AG04449 (cell line): ENCODE results near the gene TCHHL1.
A peak's percentile ranks its signal among the peaks of the same experiment; 100 is the strongest.

Experiments used
- CTCF ChIA-PET: fragments of 350-600 bp; formaldehyde crosslinking; extraction: SDS; loops from one replicate; lab custom pipeline; 2021; ENCODE audit warnings: antibody characterized with exemption; lab: Yijun Ruan, JAX
- POLR2A ChIA-PET: fragments of 400-600, 350-600 bp; formaldehyde crosslinking; extraction: SDS; loops from one replicate; lab custom pipeline; 2020; ENCODE audit warnings: antibody characterized with exemption, inconsistent platforms; lab: Yijun Ruan, JAX
- DNase-seq: peaks from one replicate; pipeline ENCODE4 v3.0.0-alpha.2; 2010; ENCODE audit warnings: low read depth, low spot score
- H3K4me3 ChIP-seq: 2 replicates; pipeline ENCODE4 v1.5.1; 2011; ENCODE audit warnings: low read depth, mild to moderate bottlenecking, control low read depth, low read length
- CTCF ChIP-seq: IDR thresholded peaks from one replicate; pipeline ENCODE4 v1.5.1; 2011; ENCODE audit warnings: mild to moderate bottlenecking, moderate library complexity, low read length, control low read depth, inconsistent platforms; ENCODE audit not compliant: insufficient read depth; ENCODE audit errors: missing control alignments

Gene TCHHL1

GRCh38 chr1:152115344-152115743, 26.5 kb upstream of the TCHHL1 start, which contains the start of gene TCHH:
TCHH (minus strand) TSS chr1:152115444; CDS start chr1:152114080, 1,364 bp downstream.
- TF ChIP-seq CTCF, result no peak
- no peak for DNase-seq
- CTCF ChIA-PET, result no interaction called here
- H3K4me3 ChIP-seq, result no peak within 1 kb of the TSS
- POLR2A ChIA-PET, result no interaction called here

- H3K4me3 ChIP-seq, result peak overlapping the region; percentile 51
- ChIA-PET CTCF (interaction anchor here (1.0 to 4.1 kb wide), 4 partner anchors 29 to 73 kb away, joined by 3 to 18 read pairs (median 3); no protein-coding TSS in a partner anchor), POLR2A (no interaction called here)
- TF ChIP-seq CTCF, result no peak
- DNase-seq, result no peak
These were observed 24.1 kb upstream of the TCHHL1 start for GRCh38 chr1:152112885-152113432.

GRCh38 chr1:152112101-152112884, 23.4 kb upstream of the TCHHL1 start:
- no peak for DNase-seq
- ChIA-PET POLR2A (no interaction called here), CTCF (interaction anchor here (1.1 to 4.1 kb wide), 4 partner anchors 58 to 346 kb away, joined by 3 to 18 read pairs (median 4); no protein-coding TSS in a partner anchor)
- peak overlapping the region; percentile 51 for H3K4me3 ChIP-seq
- TF ChIP-seq CTCF, result no peak

- POLR2A ChIA-PET, result no interaction called here
- peak overlapping the region; percentile 52 for H3K4me3 ChIP-seq
- CTCF ChIA-PET, result interaction anchor here (1.1 to 4.1 kb wide), 5 partner anchors 57 to 347 kb away, joined by 3 to 18 read pairs (median 6); no protein-coding TSS in a partner anchor
- DNase-seq, result no peak
- TF ChIP-seq CTCF, result no peak
These were observed 22.7 kb upstream of the TCHHL1 start for GRCh38 chr1:152111515-152111968.

GRCh38 chr1:152110860-152111514, 22.1 kb upstream of the TCHHL1 start:
- POLR2A ChIA-PET, result interaction anchor here (0.7 kb wide), 1 partner anchor 8 kb away, joined by 3 read pairs; no protein-coding TSS in a partner anchor
- peak overlapping the region; percentile 52 for H3K4me3 ChIP-seq
- DNase-seq, result no peak
- TF ChIP-seq CTCF, result no peak
- CTCF ChIA-PET, result interaction anchor here (1.1 to 4.1 kb wide), 11 partner anchors 30 to 348 kb away, joined by 3 to 18 read pairs (median 3); no protein-coding TSS in a partner anchor
